Liver (tissue), 9 donors: ENCODE results near the gene RAB14. TPM values are rescaled to one million over a fixed set of nuclear protein-coding genes. Genes with fewer than 3 reads are reported as not detected.

Experiments
- DNase-seq: peaks from one replicate; pipeline ENCODE4 v3.0.0-alpha.2; 2017; ENCODE audit warnings: low spot score
- H3K27ac ChIP-seq, 2 donors: one replicate each; pipeline ENCODE4 v1.7.0; 2013; ENCODE audit warnings: inconsistent platforms in 2 of 2, low read length in 2 of 2, control low read depth in 1 of 2, low read depth in 1 of 2, mild to moderate bottlenecking in 1 of 2
- H3K27me3 ChIP-seq, 4 donors: one replicate each; pipeline versions ENCODE4 v1.6.1 to v1.7.0; 2013; ENCODE audit warnings: low read length in 3 of 4, inconsistent platforms in 1 of 4, mild to moderate bottlenecking in 1 of 4, moderate library complexity in 1 of 4; ENCODE audit not compliant: control insufficient read depth in 4 of 4, insufficient read depth in 4 of 4
- H3K36me3 ChIP-seq, 4 donors: one replicate each; pipeline versions ENCODE4 v1.6.1 to v1.7.0; 2013; ENCODE audit warnings: low read length in 3 of 4, mild to moderate bottlenecking in 3 of 4, low read depth in 1 of 4, moderate library complexity in 1 of 4; ENCODE audit not compliant: control insufficient read depth in 4 of 4, insufficient read depth in 3 of 4
- H3K4me1 ChIP-seq, 4 donors: one replicate each; pipeline versions ENCODE4 v1.6.1 to v1.7.0; 2013; ENCODE audit warnings: low read length in 3 of 4, mild to moderate bottlenecking in 3 of 4, moderate library complexity in 1 of 4; ENCODE audit not compliant: control insufficient read depth in 4 of 4, insufficient read depth in 4 of 4
- H3K4me3 ChIP-seq, 3 donors: one replicate each; pipeline versions ENCODE4 v1.6.1 to v1.7.0; 2013; ENCODE audit warnings: low read length in 3 of 3, control low read depth in 1 of 3, low read depth in 1 of 3, mild to moderate bottlenecking in 1 of 3
- H3K9ac ChIP-seq, 2 donors: one replicate each; pipeline ENCODE4 v1.7.0; 2013; ENCODE audit warnings: low read length in 2 of 2, mild to moderate bottlenecking in 2 of 2, moderate library complexity in 2 of 2, control low read depth in 1 of 2, low read depth in 1 of 2
- H3K9me3 ChIP-seq, 4 donors: one replicate each; pipeline versions ENCODE4 v1.6.1 to v1.7.0; 2013; ENCODE audit warnings: low read length in 3 of 4; ENCODE audit not compliant: control insufficient read depth in 4 of 4
- EGR1 ChIP-seq, 2 donors: IDR thresholded peaks; 2 replicates each; pipeline ENCODE4 v1.6.1; 2016 to 2018; ENCODE audit warnings: antibody characterized with exemption in 2 of 2, low read depth in 2 of 2
- FOXA1 ChIP-seq: IDR thresholded peaks from 2 replicates; pipeline ENCODE4 v1.6.1; 2016; ENCODE audit warnings: antibody characterized with exemption
- FOXA2 ChIP-seq: IDR thresholded peaks from 2 replicates; pipeline ENCODE4 v1.6.1; 2016; ENCODE audit warnings: antibody characterized with exemption
- GABPA ChIP-seq, 2 donors: IDR thresholded peaks in 1 of 2; conservative IDR thresholded peaks in 1 of 2; 2 replicates each; pipeline ENCODE4 v1.6.1; 2016; ENCODE audit warnings: antibody characterized with exemption in 2 of 2, mild to moderate bottlenecking in 1 of 2, moderate library complexity in 1 of 2
- HNF4A ChIP-seq, 2 donors: conservative IDR thresholded peaks; 2 replicates each; pipeline ENCODE4 v1.6.1; 2016; ENCODE audit warnings: antibody characterized with exemption in 2 of 2, mild to moderate bottlenecking in 2 of 2
- HNF4G ChIP-seq: IDR thresholded peaks from 2 replicates; pipeline ENCODE4 v1.6.1; 2016; ENCODE audit warnings: antibody characterized with exemption
- JUND ChIP-seq, 2 donors: IDR thresholded peaks; 2 replicates each; pipeline ENCODE4 v1.6.1; 2016; ENCODE audit warnings: antibody characterized with exemption in 2 of 2
- NR2F2 ChIP-seq: IDR thresholded peaks from 2 replicates; pipeline ENCODE4 v1.6.1; 2016; ENCODE audit warnings: antibody characterized with exemption
- RAD21 ChIP-seq, 2 donors: IDR thresholded peaks; 2 replicates each; pipeline ENCODE4 v1.6.1; 2016; ENCODE audit warnings: antibody characterized with exemption in 2 of 2, mild to moderate bottlenecking in 2 of 2
- RXRA ChIP-seq, 2 donors: IDR thresholded peaks; 2 replicates each; pipeline ENCODE4 v1.6.1; 2017 to 2018; ENCODE audit warnings: antibody characterized with exemption in 2 of 2, mild to moderate bottlenecking in 1 of 2
- SP1 ChIP-seq: IDR thresholded peaks from 2 replicates; pipeline ENCODE4 v1.6.1; 2018; ENCODE audit warnings: antibody characterized with exemption, mild to moderate bottlenecking
- TAF1 ChIP-seq: conservative IDR thresholded peaks from 2 replicates; pipeline ENCODE4 v1.6.1; 2016; ENCODE audit warnings: antibody characterized with exemption, mild to moderate bottlenecking
- YY1 ChIP-seq: IDR thresholded peaks from 2 replicates; pipeline ENCODE4 v1.6.1; 2016; ENCODE audit warnings: antibody characterized with exemption, mild to moderate bottlenecking
- WGBS: extraction: QIAGEN DNeasy Blood & Tissue Kit; methylation state at CpG from one replicate; pipeline ENCODE4 v1.1.7; 2013; 5-methylcytosine and 5-hydroxymethylcytosine counted together
- polyA plus RNA-seq, 2 donors: library from polyadenylated mRNA; stranded (reverse) in 1 of 2; unstranded in 1 of 2; fragments of 200-250 nt in 1 of 2; fragments of >200 nt in 1 of 2; fragmentation: Nextera tagmentation in 1 of 2; extraction: Ambion mirVana in 1 of 2; gene quantifications; one replicate each; pipeline versions ENCODE4 v1.2.1 to v1.2.3, GENCODE V29; 2013 to 2015
- total RNA-seq, 2 donors: library from RNA; depleted of rRNA; stranded (reverse); fragments of >200 nt; gene quantifications; one replicate each; pipeline ENCODE4 v1.2.3, GENCODE V29; 2014
- TF ChIP-seq, protein P1 (sequence below): IDR thresholded peaks from 2 replicates; pipeline ENCODE4 v1.6.1; 2016; ENCODE audit warnings: antibody characterized with exemption, mild to moderate bottlenecking
- TF ChIP-seq, protein P2 (sequence below): IDR thresholded peaks from 2 replicates; pipeline ENCODE4 v1.6.1; 2016; ENCODE audit warnings: antibody characterized with exemption
- TF ChIP-seq, protein P3 (sequence below): IDR thresholded peaks from 2 replicates; pipeline ENCODE4 v1.6.1; 2016; ENCODE audit warnings: antibody characterized with exemption
- TF ChIP-seq, protein P4 (sequence below): fragments of 150-350 bp; IDR thresholded peaks from 2 replicates; pipeline ENCODE4 v1.5.1; 2017; ENCODE audit warnings: improper control_type of control experiment, low read depth, low read length; ENCODE audit not compliant: missing input control
- TF ChIP-seq, protein P5 (sequence below): IDR thresholded peaks from 2 replicates; pipeline ENCODE4 v1.6.1; 2016; ENCODE audit warnings: antibody characterized with exemption
- donor health status: healthy.
- donor health status: healthy.
- donor health status: healthy.
- donor health status: healthy.
- donor health status: healthy.

The RAB14 gene
- total and polyA plus RNA-seq, 4 donors = 25.9 to 48.2 (median 36.5) TPM

DNA sequence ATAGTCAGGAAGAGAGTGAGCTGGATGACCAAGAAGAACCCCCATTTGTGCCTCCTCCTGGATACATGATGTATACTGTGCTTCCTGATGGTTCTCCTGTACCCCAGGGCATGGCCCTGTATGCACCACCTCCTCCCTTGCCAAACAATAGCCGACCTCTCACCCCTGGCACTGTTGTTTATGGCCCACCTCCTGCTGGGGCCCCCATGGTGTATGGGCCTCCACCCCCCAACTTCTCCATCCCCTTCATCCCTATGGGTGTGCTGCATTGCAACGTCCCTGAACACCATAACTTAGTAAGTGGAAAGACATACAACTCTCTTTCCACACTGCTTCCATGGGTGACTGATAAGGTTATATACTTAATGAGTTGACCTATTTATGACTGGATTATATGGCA, 51.5 kb downstream of the RAB14 start:
- DNase-seq = no peak
- 75% methylated on average over 2 of the region's 2 CpGs for WGBS
- H3K9me3 ChIP-seq = no peaks in the 10 kb centered on the region
- H3K4me3 ChIP-seq = no peak overlapping the region
- no peak overlapping the region for H3K27ac ChIP-seq
- no peaks in the 10 kb centered on the region for H3K4me1 ChIP-seq
- H3K27me3 ChIP-seq = no peaks in the 10 kb centered on the region
- peaks cover 4 to 38% (median 18%) of the 10 kb centered on the region in 4 donors for H3K36me3 ChIP-seq
- no peak overlapping the region for H3K9ac ChIP-seq
- TF ChIP-seq, protein P1, sequence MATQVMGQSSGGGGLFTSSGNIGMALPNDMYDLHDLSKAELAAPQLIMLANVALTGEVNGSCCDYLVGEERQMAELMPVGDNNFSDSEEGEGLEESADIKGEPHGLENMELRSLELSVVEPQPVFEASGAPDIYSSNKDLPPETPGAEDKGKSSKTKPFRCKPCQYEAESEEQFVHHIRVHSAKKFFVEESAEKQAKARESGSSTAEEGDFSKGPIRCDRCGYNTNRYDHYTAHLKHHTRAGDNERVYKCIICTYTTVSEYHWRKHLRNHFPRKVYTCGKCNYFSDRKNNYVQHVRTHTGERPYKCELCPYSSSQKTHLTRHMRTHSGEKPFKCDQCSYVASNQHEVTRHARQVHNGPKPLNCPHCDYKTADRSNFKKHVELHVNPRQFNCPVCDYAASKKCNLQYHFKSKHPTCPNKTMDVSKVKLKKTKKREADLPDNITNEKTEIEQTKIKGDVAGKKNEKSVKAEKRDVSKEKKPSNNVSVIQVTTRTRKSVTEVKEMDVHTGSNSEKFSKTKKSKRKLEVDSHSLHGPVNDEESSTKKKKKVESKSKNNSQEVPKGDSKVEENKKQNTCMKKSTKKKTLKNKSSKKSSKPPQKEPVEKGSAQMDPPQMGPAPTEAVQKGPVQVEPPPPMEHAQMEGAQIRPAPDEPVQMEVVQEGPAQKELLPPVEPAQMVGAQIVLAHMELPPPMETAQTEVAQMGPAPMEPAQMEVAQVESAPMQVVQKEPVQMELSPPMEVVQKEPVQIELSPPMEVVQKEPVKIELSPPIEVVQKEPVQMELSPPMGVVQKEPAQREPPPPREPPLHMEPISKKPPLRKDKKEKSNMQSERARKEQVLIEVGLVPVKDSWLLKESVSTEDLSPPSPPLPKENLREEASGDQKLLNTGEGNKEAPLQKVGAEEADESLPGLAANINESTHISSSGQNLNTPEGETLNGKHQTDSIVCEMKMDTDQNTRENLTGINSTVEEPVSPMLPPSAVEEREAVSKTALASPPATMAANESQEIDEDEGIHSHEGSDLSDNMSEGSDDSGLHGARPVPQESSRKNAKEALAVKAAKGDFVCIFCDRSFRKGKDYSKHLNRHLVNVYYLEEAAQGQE = no peak
- TF ChIP-seq, protein P2, sequence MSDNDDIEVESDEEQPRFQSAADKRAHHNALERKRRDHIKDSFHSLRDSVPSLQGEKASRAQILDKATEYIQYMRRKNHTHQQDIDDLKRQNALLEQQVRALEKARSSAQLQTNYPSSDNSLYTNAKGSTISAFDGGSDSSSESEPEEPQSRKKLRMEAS = no peak
- no peak for TF ChIP-seq RAD21 (IDR thresholded peaks at IDR 0.05)
- TF ChIP-seq FOXA1 = no peak
- TF ChIP-seq GABPA (IDR thresholded peaks at IDR 0.05 in 1 of 2, conservative IDR thresholded peaks at IDR 0.05 in 1 of 2) = no peak
- no peak for TF ChIP-seq FOXA2
- TF ChIP-seq HNF4G = no peak
- TF ChIP-seq, protein P3, sequence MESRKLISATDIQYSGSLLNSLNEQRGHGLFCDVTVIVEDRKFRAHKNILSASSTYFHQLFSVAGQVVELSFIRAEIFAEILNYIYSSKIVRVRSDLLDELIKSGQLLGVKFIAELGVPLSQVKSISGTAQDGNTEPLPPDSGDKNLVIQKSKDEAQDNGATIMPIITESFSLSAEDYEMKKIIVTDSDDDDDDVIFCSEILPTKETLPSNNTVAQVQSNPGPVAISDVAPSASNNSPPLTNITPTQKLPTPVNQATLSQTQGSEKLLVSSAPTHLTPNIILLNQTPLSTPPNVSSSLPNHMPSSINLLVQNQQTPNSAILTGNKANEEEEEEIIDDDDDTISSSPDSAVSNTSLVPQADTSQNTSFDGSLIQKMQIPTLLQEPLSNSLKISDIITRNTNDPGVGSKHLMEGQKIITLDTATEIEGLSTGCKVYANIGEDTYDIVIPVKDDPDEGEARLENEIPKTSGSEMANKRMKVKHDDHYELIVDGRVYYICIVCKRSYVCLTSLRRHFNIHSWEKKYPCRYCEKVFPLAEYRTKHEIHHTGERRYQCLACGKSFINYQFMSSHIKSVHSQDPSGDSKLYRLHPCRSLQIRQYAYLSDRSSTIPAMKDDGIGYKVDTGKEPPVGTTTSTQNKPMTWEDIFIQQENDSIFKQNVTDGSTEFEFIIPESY = no peak
- no peak for TF ChIP-seq EGR1 (IDR thresholded peaks at IDR 0.05; ENCODE audit: low read depth in 2 of 2)
- TF ChIP-seq, protein P4, sequence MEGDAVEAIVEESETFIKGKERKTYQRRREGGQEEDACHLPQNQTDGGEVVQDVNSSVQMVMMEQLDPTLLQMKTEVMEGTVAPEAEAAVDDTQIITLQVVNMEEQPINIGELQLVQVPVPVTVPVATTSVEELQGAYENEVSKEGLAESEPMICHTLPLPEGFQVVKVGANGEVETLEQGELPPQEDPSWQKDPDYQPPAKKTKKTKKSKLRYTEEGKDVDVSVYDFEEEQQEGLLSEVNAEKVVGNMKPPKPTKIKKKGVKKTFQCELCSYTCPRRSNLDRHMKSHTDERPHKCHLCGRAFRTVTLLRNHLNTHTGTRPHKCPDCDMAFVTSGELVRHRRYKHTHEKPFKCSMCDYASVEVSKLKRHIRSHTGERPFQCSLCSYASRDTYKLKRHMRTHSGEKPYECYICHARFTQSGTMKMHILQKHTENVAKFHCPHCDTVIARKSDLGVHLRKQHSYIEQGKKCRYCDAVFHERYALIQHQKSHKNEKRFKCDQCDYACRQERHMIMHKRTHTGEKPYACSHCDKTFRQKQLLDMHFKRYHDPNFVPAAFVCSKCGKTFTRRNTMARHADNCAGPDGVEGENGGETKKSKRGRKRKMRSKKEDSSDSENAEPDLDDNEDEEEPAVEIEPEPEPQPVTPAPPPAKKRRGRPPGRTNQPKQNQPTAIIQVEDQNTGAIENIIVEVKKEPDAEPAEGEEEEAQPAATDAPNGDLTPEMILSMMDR = no peak
- TF ChIP-seq SP1 = no peak
- no peak for TF ChIP-seq HNF4A (conservative IDR thresholded peaks at IDR 0.05)
- TF ChIP-seq RXRA (IDR thresholded peaks at IDR 0.05) = no peak
- no peak for TF ChIP-seq YY1
- TF ChIP-seq, protein P5, sequence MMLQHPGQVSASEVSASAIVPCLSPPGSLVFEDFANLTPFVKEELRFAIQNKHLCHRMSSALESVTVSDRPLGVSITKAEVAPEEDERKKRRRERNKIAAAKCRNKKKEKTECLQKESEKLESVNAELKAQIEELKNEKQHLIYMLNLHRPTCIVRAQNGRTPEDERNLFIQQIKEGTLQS = no peak
- no peak for TF ChIP-seq NR2F2
- no peak for TF ChIP-seq JUND (IDR thresholded peaks at IDR 0.05)

DNA sequence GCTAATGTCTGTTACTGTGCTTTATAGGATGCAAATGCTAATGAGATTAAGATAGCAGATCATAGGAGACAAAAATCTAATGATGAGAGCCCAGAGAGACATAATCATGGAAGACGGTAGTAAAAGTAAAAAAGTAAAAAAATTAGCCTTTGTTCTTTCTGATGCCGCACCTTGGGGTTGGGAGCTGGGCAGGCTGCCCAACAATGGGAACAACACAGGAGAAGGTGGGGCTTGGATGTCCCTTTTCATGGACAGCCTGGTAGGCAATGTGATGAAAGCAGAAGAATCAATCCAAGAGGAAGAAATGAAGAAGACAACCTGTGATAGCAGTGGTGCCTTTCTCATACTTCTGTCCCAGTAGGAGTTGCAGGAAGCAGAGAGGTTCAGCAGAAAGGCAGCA, 57.2 kb downstream of the RAB14 start:
- Histone ChIP-seq H3K9ac (no peak overlapping the region), H3K4me3 (no peak overlapping the region), H3K36me3 (peaks cover 7 to 55% (median 31%) of the 10 kb centered on the region in 4 donors), H3K9me3 (no peaks in the 10 kb centered on the region), H3K27me3 (no peaks in the 10 kb centered on the region), H3K27ac (no peak overlapping the region), H3K4me1 (peaks cover 0 to 2% (median 0%) of the 10 kb centered on the region in 4 donors)
- no peak for DNase-seq
- WGBS = 82% methylated on average over 2 of the region's 2 CpGs
- TF ChIP-seq RXRA (IDR thresholded peaks at IDR 0.05) (no peak), YY1 (no peak), SP1 (no peak), GABPA (IDR thresholded peaks at IDR 0.05 in 1 of 2, conservative IDR thresholded peaks at IDR 0.05 in 1 of 2) (no peak), NR2F2 (no peak), EGR1 (IDR thresholded peaks at IDR 0.05; ENCODE audit: low read depth in 2 of 2) (no peak), FOXA1 (no peak), TAF1 (no peak), HNF4G (no peak), FOXA2 (no peak), HNF4A (conservative IDR thresholded peaks at IDR 0.05) (no peak)
- TF ChIP-seq, protein P4 = no peak
- TF ChIP-seq, protein P1 = no peak
